Activated CD4-positive, alpha-beta T cell treated with anti-CD3 and anti-CD28 coated beads for 48 hours (primary cell): ENCODE measurements around the gene SLA2.

Experiments used
- DNase-seq: peaks from one replicate; pipeline ENCODE4 v3.0.0-alpha.2; 2020

The SLA2 gene

DNA sequence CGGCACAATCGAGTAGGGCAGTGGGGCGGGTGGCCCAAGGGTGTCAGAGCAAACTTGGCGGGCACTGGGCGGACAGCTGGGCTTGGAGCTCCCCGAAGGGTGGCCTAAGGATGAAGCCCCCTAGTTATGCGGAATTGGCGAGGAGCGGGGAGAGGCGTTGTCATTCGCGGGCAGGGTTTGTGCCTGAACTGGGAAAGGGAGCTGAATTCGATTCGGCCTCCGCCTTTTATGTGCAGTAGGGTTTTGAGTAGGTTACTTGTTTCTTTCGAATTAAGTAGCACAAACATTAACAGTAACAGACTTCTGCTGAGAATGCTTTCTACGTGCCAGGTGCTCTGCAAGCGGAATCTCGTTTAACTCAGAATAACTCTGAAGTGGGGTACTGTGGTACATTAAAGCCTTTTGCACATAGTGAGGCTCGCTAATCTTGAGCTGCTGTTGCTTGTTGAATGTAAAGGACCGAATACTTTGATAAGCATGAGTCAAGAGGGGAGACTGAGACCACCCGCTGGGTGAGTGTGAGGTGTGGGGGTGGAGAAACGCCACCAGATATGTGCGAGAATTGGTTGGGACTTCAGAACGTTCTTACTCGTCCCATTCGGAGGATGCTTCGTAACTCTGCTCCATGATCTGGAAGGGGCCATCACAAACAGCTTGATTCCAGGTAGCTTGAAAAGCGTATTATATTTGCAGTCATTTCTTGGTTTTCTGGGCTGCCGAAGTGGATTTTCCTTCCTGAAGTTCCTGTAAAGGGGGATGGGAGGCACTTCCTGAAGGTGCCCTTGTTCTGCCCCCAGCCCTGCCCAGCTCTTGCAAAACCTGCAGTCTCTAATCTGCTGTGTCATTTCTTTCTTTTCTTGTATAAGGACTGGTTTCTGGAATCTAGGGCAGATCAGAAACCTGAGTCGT, 39.6 kb downstream of the SLA2 start:
- no peak for DNase-seq

DNA sequence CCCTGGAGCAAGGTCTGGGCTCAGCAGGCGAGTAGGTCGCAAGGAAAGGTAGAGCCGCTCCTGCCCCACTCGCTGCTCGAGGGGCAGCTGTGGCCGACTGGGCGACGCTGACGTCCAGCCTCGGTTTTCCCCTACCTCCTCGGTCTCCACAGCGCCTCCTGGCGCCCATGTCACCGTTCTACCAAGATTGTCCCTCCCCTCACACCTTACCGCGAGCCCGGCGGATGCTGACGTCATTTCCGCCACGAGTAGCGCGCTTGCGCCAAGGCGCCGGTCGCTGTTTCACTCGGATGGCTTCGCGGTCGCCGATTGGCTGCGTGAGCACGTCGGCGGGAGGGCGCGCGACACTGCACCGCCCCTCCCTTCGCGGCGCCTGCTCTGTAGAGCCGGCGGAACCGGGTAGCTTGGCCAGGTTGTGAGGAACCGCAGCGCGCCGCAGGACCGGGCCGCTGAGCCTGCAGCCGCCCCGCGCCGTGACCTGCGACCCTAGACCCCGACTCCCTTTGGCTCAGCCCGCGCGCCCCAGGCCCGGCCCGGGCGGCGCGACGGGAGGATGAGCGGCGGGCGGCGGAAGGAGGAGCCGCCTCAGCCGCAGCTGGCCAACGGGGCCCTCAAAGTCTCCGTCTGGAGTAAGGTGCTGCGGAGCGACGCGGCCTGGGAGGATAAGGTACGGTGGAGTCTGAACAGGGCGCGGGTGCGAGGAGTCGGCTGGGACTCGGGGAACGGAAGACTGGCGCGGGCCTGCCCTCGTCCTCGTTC, 40.4 kb downstream of the SLA2 start, which contains the start of gene RAB5IF:
Gene RAB5IF, plus strand, starts transcription at position 381 of the 759 bp plus-strand sequence. Its CDS starts 173 bp downstream, at position 554.
- peak; percentile 100 for DNase-seq

DNA sequence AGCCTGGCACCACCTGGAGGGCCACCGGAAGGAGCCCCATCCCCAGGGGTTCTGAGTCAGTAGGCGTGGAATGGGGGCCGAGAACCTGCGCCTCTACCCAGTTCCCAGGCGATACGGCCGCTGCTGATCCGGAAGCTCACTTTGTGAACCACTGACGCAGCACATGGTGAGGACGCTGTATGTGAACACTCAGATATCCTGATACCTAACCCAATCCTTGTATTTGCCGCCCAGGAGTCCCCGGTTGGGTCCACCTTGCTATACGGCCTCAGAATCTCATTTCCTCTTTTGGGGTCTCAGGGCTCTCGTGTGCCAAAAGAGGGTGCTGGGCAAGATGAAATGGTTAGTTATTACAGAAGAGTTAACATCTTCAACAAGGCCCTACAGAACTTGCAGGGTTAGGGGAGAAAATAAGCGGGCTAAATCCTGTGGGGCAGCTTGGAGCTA, 41.0 kb downstream of the SLA2 start:
- DNase-seq: peak; percentile 67

DNA sequence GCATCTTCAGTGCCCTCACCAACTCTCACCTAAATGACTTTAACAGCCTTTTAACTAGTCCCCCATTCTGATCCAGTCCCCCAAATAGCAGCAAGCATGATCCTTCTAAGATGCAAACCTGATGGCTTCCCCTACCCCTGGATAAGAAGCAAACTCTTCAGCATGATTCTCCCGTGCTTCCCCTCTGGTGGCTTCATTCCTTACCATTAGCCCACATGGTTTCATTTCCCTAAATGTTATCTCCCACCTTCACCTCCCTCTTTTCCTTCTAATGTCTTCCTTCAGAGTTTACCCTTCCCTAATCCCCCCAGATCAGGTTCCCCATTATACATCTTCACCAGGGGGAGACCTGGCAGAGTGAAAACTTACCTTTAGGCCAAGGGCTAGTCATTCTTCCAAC, 44.5 kb downstream of the SLA2 start:
- no peak for DNase-seq

DNA sequence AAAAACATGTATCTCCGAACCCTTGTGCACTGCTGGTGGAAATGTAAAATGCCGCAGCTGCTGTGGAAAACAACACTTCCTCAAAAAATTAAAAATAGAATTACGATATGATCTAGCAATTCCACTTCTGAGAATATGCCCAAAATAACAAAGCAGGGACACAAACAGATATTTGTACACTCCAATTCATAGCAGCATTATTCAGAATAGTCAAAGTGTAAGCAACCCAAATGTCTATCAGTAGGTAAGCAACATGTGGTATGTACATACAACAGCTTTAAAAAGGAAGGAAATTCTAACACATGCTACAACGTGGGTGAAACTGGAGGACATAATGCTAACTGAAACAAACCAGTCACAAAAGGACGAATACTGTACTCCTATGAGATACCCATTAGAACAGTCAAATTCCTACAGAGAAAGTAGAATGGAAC, 46.1 kb downstream of the SLA2 start:
- no peak for DNase-seq

DNA sequence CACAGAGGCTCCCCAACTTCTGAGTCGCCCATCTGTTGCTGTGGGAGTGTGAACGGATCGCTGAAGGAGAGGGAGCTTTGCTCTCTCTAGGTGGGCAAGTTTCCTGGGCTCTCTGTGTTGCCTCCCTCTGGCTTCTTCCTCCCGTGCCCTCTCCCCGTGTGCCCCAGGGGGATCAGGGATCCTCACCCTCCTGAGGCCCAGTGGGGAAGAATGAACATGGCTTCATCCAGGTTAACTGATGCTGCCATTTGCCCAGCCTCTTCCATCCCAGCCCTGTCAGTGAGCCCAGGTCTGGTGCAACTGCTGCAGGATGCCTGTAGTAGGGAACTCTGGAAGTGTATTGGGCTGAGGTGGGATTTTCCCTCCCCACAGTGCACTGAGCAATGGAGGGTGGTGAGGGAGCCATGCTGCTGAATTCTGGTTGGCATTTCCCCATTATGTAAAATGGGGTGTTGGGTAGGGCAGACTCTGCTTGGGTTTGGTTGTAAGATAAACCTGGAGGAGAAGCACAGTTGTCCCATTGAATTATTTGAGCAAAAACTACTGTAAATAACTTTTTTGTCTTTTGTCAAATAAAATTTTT, 52.6 kb downstream of the SLA2 start:
- no peak for DNase-seq

DNA sequence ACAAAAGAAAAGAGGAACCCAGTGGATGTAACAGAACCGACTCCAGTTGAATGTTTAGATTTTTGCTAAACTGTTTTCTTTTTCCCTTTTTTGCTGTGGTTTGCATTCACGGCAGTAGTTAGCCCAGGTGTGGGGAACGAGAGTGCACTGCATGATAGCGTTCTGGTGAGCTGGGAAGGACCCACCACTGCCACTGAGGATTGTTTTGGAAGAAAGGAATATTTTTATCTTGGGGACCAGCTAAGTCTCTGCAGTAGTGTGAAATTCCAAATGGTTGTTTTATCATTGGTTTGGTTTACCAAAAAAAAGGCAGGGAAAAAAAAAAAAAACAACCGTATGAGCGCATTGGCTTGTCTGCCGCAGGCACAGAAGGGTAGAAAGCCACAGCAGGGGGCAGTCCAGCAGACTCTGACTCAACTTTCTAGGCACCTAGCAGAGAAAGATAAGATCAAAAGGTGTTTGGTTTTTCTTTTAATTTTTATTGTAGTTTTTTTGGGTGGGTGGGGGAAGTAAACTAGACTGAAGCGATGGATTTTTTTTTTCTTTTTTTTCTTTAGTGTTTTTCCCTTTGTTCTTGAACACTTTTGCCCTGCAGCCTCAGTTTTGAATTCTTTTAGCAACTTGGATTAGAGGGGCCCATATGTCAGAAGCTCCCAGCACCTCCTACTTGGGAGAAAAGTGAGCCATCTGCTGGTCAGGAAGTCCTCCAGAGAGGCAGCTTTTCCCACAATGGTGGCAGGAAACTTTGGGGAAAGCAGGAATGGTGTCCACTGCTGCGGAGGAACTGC, 53.9 kb downstream of the SLA2 start:
- DNase-seq: peak; percentile 68

DNA sequence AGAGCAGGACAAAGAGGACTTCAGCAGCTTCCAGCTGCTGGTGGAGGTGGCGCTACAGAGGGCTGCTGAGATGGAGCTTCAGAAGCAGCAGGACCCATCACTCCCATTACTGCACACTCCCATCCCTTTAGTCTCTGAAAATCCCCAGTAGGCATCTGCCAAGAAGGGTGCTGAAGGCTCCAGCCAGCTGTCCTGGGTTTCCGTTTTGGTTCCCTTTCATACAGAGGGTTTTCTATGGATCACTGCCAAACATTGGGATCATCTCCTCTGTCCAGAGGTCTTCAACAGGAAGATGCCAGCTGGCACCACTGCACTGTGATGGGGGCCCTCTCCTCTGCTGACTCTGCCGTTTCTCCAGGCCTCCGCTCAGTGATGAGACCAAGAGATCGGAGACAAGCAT, 54.7 kb downstream of the SLA2 start:
- DNase-seq: no peak

DNA sequence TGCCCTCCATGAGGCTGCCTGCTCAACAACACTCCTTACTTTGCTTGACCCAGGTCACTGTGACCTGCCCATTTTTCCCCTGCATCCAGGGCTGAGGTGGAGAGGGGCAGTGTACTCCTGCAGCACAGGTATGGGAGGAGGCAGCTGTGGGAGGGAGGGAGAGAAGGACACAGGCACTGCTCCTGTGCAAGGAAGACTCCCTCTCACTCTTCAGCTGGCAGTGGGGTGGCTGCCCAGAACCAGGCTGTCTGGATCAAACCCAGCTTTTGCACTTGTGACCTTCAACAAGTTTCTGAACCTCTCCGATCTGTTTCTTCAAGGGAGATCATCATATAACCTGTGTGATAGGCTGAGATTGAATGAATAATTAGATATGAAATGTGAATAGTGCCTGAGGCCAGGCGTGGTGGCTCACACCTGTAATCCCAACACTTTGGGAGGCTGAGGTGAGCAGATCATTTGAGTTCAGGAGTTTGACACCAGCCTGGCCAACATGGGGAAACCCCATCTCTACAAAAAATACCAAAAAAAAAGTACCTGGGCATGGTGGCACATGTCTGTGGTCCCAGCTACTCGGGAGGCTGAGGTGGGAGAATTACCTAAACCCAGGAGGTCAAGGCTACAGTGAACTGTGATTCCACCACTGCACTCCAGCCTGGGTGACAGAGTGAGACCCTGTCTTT, 58.5 kb downstream of the SLA2 start:
- no peak for DNase-seq

DNA sequence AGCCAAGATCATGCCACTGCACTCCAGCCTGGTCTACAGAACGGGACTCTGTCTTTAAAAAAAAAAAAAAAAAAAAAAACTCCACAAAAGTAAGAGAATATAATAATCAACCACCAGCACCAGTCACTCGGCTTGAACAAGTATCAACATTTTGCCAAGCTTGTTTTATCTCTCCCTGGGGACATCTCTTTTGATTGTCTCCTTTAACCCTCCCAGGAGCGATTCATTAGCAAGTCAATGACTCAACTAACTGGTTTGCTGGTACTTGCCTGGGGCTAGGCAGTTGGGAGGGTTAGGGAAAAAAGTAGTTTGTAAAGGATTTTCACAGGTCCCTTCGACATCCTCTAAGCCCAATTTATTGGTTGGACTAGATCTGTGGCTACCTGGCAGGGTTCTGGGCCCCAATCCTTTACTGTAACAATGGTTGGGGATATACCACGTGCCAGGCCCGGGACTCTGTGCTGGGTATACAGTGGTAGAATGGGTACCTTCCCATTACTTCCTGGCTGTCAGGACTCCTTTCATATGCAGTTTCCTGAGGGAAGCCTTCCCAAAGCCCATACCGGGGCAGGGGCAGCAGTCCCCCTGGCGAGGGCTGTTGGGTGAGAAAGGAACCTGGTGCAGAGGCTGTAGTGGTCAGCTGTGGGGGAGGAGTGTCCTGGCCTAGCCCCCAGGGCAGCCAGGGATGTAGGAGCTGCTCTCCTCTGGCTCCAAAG, 60.4 kb downstream of the SLA2 start:
- DNase-seq: no peak

DNA sequence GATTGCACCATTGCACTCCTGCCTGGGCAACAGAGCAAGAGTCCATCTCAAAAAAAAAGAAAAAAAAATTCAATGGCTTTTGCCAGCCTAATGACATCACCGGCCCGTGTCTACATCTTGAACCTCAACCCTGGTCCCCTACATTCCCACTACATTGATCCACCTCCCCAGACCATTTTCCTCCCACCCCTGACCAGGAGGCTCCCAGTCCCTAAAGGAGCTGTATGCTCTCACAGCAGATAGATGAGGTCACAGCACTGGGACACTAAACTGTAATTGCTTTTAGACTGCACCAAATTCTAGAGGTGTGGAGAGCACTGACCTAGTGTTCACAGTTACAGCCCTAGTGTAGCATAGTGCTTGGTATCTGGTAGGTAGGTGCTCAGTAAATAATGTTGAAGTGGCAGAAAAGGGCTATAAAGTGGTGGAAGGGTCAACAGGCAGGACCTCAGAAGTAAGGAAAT, 61.9 kb downstream of the SLA2 start:
- no peak for DNase-seq

DNA sequence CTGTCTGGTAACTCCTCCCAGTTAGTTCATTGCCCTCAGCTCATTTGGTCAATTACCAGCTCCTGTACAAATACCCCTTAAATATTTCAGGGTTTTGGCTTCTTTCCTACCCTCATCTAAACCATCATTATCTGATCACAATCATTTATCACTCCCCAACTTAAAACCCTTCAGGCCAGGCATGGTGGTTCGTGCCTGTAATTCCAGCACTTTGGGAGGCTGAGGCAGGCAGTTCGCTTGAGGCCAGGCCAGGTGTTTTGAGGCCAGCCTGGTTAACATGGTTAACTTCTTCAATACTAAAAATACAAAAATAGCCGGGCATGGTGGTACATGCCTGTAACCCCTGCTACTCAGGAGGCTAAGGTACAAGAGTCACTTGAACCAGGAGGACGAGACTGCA, 63.2 kb downstream of the SLA2 start:
- DNase-seq: no peak

DNA sequence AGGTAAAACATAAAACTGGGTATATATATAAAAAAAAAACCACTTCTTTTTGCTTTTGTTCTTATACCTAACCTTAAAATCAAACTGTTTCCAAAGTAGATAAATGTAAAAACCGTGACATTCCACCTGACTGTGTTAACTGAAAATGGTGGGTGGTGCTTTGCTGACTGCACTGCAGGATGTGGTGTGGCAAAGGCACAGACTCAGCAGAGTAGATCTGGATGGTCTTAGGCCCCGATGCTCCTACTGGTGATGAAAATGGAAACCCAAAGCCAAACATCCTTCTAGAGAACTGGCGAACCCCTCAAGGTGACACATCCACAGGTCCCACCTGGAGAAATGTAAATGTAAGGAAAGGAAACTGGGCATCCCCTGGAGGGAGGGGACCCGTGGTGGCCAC, 63.7 kb downstream of the SLA2 start:
- DNase-seq: peak; percentile 42

DNA sequence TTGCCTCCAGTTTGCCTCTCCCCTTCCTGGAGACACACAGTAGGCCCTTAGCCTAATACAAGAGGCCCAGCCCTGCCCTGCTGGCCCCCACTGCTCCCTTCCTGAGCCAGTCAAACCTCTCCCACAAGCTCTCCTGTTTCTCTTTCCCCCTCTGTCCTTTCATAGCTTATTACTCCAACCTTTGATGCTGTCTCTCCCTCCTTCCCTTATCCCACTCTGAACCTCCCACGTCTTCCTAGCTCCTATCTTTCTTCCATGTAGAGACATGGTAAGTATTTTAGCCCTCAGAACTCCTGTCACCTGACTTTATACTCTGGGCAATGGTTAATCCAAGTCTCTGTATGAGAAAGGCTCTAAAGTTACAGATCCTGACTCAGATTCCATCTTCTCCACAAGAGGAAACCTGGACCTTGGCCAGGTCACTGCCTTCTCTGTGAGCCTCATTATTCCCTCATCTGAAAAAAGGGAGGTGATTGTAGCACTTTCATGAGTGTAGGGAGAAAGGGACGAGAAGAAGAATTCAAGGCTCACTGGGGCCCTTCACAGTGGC, 65.9 kb downstream of the SLA2 start:
- DNase-seq: no peak

DNA sequence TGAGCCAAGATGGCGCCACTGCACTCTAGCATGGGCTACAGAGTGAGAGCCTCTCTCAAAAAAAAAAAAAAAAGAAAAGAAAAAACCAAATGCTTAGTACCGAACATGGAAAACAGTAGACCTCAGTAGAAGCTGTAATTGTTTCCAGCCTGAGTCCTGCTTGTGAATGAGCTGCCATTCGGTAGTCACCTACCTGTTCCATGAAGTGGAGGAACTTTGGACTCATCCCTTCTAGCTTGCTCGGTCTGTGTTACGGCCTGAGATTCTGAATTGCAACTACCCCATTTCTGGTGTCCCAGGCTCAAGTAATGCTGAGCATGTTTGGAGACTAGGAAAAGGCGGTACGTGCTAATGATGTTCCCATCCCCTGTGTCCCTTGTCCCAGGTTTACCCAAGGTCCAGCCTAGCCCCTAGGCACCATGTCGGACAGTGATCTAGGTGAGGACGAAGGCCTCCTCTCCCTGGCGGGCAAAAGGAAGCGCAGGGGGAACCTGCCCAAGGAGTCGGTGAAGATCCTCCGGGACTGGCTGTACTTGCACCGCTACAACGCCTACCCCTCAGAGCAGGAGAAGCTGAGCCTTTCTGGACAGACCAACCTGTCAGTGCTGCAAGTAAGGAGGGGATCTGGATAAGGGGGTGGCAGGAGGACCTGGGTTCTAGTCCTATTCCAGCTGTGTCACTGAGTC, 67.5 kb downstream of the SLA2 start:
- DNase-seq: no peak

DNA sequence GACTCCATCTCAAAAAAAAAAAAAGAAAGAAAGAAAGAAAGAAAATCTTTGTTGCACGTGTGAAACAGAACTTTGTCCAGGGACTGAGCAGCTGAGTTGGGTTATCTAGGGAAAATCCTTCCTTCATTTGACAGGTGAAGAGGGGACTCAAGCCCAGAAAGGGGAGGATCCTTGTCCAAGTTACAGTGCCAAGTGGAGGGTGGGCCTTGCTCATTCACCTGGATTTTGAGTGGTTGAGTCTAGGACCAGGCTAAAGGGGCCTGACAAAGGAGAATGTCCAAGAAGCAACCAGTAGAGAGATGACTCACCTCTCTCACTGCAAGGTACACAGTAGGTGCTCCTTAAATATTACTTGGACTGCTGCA, 69.9 kb downstream of the SLA2 start:
- DNase-seq: no peak

DNA sequence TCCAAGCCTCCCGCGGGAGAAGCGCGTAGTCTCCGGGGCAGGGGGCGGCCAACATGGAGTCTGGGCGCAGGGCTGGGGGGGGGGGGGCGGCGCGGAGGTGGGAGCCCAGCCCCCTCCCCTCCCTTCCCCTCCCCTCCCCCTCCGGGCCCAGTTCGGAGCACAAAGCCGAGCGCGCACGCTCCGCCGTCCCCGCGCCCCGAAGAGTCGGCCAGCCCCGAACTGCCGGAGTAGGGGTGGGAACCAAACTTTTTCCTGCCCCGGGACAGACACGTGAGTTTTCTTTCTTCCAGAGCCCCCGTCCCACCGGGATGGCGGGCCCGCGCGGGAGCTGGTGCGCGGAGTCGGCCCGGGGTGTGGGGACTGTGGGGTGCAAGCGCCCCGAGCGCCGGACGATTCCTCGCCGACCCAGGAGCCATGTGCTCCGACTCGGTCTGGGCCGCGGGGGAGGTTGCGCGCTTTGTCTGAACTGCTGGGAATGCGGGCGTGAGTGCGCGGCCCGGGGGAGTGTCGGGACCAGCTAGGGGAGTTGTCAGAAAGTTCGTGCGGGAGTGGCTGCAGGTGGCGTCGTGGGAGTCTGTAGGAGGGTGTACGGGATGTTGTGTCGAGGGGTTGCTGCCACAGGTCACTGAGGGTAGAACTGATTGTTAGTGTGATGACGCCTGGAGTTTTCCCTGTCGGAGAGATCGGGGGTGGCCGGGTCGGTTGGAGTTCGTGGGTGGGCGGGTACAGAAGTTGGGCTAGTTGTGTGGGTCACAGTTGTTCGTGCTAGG, 71.4 kb downstream of the SLA2 start:
- peak; percentile 66 for DNase-seq

DNA sequence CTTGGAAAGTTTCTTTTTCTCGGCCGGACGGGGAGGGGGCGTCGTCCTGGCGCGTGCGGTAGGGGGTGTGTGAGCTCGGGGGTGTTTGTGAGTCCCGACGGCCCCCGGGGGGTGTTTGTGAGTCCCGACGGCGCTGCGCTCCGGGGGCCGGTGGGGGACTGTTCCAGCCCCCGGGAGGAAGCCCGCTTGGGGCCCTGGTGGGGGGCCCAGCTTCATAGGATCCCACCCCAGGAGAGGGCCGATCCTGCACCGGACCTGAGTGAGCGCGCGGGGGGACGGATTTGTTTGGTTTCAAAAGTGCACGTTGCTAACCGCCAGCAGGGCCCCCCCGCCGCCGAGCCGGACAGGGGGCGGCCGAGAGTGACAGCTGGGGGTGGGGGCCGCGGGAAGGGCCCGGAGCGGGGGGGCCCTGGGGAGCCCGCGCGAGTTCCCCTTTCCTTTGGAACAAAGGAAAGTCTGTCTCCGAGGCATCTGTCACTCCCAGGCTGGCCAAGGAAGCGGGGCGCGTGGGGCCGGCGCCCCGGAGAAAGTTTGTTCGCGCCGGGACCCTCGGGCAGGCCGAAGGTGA, 72.1 kb downstream of the SLA2 start:
- DNase-seq: peak; percentile 35

DNA sequence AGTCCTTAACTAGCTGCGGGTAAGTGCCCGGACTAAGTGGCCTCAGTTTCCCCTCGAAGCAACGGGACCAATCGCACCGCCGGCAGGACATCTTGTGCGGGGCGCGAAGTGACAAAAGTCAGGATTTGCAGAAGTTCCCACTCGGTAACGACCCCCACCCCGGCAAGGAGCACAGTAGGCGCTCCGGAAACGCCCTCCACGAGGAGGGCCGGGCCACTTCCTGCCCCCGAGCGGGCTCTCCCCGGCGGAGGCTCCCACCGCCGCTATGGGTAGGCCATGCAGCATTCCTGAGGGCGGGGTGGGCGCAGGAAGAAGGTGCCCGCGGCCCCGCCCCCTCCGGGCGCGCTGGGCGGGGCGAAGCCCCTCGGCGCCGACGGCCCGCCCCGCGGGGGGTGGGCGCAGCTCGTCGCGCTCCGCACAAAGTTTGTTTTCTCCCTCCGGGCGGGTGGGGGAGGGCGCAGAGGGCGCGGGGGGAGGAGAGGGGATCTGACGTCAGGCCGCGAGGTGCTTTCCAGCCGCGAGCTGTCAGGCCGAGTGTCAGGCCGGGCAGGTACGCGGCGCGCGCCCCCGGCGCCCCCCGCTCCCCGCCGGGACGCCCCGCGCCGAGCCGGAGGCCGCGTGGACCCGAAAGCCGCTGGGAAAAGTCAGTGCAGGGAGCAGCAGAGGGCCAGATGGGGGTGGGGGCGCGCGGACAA, 72.7 kb downstream of the SLA2 start, which contains the start of gene TGIF2:
Gene TGIF2, plus strand, starts transcription at position 495 of the 695 bp plus-strand sequence. CDS start 5,178 bp downstream, outside the sequence.
- DNase-seq: peak; percentile 89
